DND-41 (cell line): ENCODE measurements around the gene PPT2.

Experiments used
- ATAC-seq: fragments of 200-7000 bp; cut with Tn5 transposase; 3 replicates; pipeline ENCODE4 v1.9.1; 2021; ENCODE audit warnings: low read depth; ENCODE audit not compliant: insufficient read depth
- DNase-seq: peaks from one replicate; pipeline ENCODE4 v3.0.0-alpha.2; 2020
- H2AFZ ChIP-seq: 2 replicates; pipeline ENCODE4 v1.6.0; 2012; ENCODE audit warnings: low read depth, low read length
- H3K27ac ChIP-seq: 2 replicates; pipeline ENCODE4 v1.5.1; 2012; ENCODE audit warnings: low read length, inconsistent platforms
- H3K27me3 ChIP-seq: fragments of 200-600 bp; sonication (generic); 2 replicates; pipeline ENCODE4 v1.6.0; 2012; ENCODE audit warnings: low read length, mild to moderate bottlenecking, inconsistent platforms; ENCODE audit not compliant: insufficient read depth, poor library complexity
- H3K36me3 ChIP-seq: 2 replicates; pipeline ENCODE4 v1.5.1; 2012; ENCODE audit warnings: low read length, inconsistent platforms; ENCODE audit not compliant: insufficient read depth
- H3K4me1 ChIP-seq: 2 replicates; pipeline ENCODE4 v1.5.1; 2012; ENCODE audit warnings: mild to moderate bottlenecking, low read length; ENCODE audit not compliant: insufficient read depth
- H3K4me2 ChIP-seq: 2 replicates; pipeline ENCODE4 v1.6.0; 2012; ENCODE audit warnings: mild to moderate bottlenecking, moderate library complexity, low read length, inconsistent platforms; ENCODE audit not compliant: insufficient read depth
- H3K4me3 ChIP-seq, 2 experiments: fragments of 200-600 bp in 1 of 2; shearing (Covaris generic) in 1 of 2; 2 replicates each; pipeline ENCODE4 v1.5.1; 2012 to 2016; ENCODE audit warnings: inconsistent platforms in 2 of 2, low read length in 2 of 2, mild to moderate bottlenecking in 2 of 2, low read depth in 1 of 2, moderate library complexity in 1 of 2
- H3K79me2 ChIP-seq: 2 replicates; pipeline ENCODE4 v1.6.0; 2012; ENCODE audit warnings: low read length, inconsistent platforms; ENCODE audit not compliant: insufficient read depth
- H3K9ac ChIP-seq: 2 replicates; pipeline ENCODE4 v1.6.0; 2012; ENCODE audit warnings: low read depth, mild to moderate bottlenecking, inconsistent platforms, low read length, moderate library complexity
- H3K9me3 ChIP-seq: 2 replicates; pipeline ENCODE4 v1.5.1; 2012; ENCODE audit warnings: low read length, moderate library complexity, mild to moderate bottlenecking, inconsistent platforms; ENCODE audit not compliant: insufficient read depth, severe bottlenecking
- H4K20me1 ChIP-seq: 2 replicates; pipeline ENCODE4 v1.6.0; 2012; ENCODE audit warnings: low read length; ENCODE audit not compliant: insufficient read depth
- CTCF ChIP-seq: IDR thresholded peaks from 2 replicates; pipeline ENCODE4 v1.5.1; 2012; ENCODE audit warnings: borderline replicate concordance, low read length, moderate library complexity, mild to moderate bottlenecking; ENCODE audit not compliant: poor library complexity, severe bottlenecking; ENCODE audit errors: extremely low read depth
- EZH2 ChIP-seq: IDR thresholded peaks from 3 replicates; pipeline ENCODE4 v1.6.1; 2012; ENCODE audit warnings: borderline replicate concordance, low read depth, mild to moderate bottlenecking, moderate library complexity, low read length, inconsistent platforms; ENCODE audit not compliant: severe bottlenecking

The PPT2 gene

GRCh38 chr6:32190054-32190851 lies 36.3 kb downstream of the PPT2 start, which contains the start of gene PBX2:
Gene PBX2, minus strand, starts transcription at chr6:32190202. Its CDS starts 287 bp downstream, at chr6:32189915.
- peaks cover 40% of the 10 kb centered on the region for H3K36me3 ChIP-seq
- H3K27ac ChIP-seq = peak within 1 kb of the TSS; percentile 96
- ATAC-seq (peak; percentile 75), DNase-seq (peak; percentile 95)
- H3K27me3 ChIP-seq = no peaks in the 10 kb centered on the region
- H3K79me2 ChIP-seq = peaks cover 76% of the 10 kb centered on the region
- peaks cover 78% of the 10 kb centered on the region for H3K4me1 ChIP-seq
- peak within 1 kb of the TSS; percentile 93 for H3K4me2 ChIP-seq
- H4K20me1 ChIP-seq = no peaks in the 10 kb centered on the region
- H3K9me3 ChIP-seq = no peaks in the 10 kb centered on the region
- TF ChIP-seq EZH2 = no peak
- TF ChIP-seq CTCF = no peak
- H2AFZ ChIP-seq = peak within 1 kb of the TSS; percentile 40; the same call in 1 of the 2 replicates
- H3K4me3 ChIP-seq = peak within 1 kb of the TSS; percentile 70 to 86; a peak in 3 of 4 replicates
- peak within 1 kb of the TSS; percentile 78 for H3K9ac ChIP-seq

- no peaks in the 10 kb centered on the region for H3K27me3 ChIP-seq
- peaks cover 80% of the 10 kb centered on the region for H3K4me1 ChIP-seq
- H3K9ac ChIP-seq = peak overlapping the region; percentile 78
- no peaks in the 10 kb centered on the region for H3K9me3 ChIP-seq
- peaks cover 74% of the 10 kb centered on the region for H3K79me2 ChIP-seq
- ATAC-seq (no peak), DNase-seq (no peak)
- H3K4me2 ChIP-seq = peak overlapping the region; percentile 80
- H2AFZ ChIP-seq = no peak overlapping the region
- TF ChIP-seq CTCF (no peak), EZH2 (no peak)
- H3K27ac ChIP-seq = peak overlapping the region; percentile 96
- H4K20me1 ChIP-seq = no peaks in the 10 kb centered on the region
- peak overlapping the region in 1 of 2 experiments; percentile 70; a peak in 2 of 4 replicates for H3K4me3 ChIP-seq
- H3K36me3 ChIP-seq = peaks cover 35% of the 10 kb centered on the region
These were observed 37.2 kb downstream of the PPT2 start for GRCh38 chr6:32190911-32191677.

- peak overlapping the region; percentile 78 for H3K9ac ChIP-seq
- H3K27ac ChIP-seq = peak overlapping the region; percentile 96
- peaks cover 85% of the 10 kb centered on the region for H3K4me1 ChIP-seq
These were observed 38.0 kb downstream of the PPT2 start for GRCh38 chr6:32191696-32192607.

More at GRCh38 chr6:32191696-32192607, 38.0 kb downstream of the PPT2 start:
- Histone ChIP-seq H3K9me3 (no peaks in the 10 kb centered on the region), H4K20me1 (no peaks in the 10 kb centered on the region), H3K4me2 (peak overlapping the region; percentile 80), H3K79me2 (peaks cover 72% of the 10 kb centered on the region), H3K36me3 (peaks cover 26% of the 10 kb centered on the region), H3K4me3 (peak overlapping the region; percentile 40 to 70; a peak in 3 of 4 replicates), H3K27me3 (no peaks in the 10 kb centered on the region), H2AFZ (peak overlapping the region; percentile 7; the same call in 1 of the 2 replicates)
- ATAC-seq = no peak
- DNase-seq = no peak
- TF ChIP-seq EZH2 = no peak
